ENCODE results near the gene UNC80. TPM values are rescaled to one million over a fixed set of nuclear protein-coding genes. Genes with fewer than 3 reads are reported as not detected.

Gene UNC80
- total RNA-seq, 4 donors from 2014 or later = under 0.01 to 0.17 (median 0.09) TPM

DNA sequence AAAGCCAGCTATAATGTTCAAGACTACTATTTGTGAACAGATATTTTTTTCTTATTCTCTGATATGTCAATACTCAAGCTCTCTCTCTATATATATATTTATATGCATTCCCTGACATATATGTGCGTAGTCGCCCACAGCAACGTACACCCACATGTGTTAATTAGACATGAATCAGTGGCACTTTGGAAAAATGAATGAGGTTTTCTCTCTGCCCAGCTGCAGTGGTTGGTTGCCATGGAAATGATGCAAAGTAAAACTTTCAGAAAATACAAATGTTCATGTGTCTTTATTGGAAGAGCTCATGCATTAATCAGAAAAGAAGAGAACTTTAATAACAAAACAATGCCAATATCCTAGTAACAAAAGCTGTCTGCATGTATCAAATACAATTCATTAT lies 34.7 kb downstream of the UNC80 start:
- DNase-seq (ENCODE audit: extremely low spot score) = no peak
- H3K4me3 ChIP-seq = no peak overlapping the region
- H3K36me3 ChIP-seq = no peaks in the 10 kb centered on the region
- no peaks in the 10 kb centered on the region for H3K27me3 ChIP-seq
- no peaks in the 10 kb centered on the region for H3K9me3 ChIP-seq
- no peak overlapping the region for H3K27ac ChIP-seq (replicated peaks in 1 of 4)
- TF ChIP-seq POLR2AphosphoS5 (IDR thresholded peaks at IDR 0.05) (no peak), EP300 (IDR thresholded peaks at IDR 0.05) (no peak), POLR2A (IDR thresholded peaks at IDR 0.05; ENCODE audit: low read depth) (no peak)
- TF ChIP-seq, protein P1, sequence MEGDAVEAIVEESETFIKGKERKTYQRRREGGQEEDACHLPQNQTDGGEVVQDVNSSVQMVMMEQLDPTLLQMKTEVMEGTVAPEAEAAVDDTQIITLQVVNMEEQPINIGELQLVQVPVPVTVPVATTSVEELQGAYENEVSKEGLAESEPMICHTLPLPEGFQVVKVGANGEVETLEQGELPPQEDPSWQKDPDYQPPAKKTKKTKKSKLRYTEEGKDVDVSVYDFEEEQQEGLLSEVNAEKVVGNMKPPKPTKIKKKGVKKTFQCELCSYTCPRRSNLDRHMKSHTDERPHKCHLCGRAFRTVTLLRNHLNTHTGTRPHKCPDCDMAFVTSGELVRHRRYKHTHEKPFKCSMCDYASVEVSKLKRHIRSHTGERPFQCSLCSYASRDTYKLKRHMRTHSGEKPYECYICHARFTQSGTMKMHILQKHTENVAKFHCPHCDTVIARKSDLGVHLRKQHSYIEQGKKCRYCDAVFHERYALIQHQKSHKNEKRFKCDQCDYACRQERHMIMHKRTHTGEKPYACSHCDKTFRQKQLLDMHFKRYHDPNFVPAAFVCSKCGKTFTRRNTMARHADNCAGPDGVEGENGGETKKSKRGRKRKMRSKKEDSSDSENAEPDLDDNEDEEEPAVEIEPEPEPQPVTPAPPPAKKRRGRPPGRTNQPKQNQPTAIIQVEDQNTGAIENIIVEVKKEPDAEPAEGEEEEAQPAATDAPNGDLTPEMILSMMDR (IDR thresholded peaks at IDR 0.05) = no peak
- no peaks in the 10 kb centered on the region for H3K4me1 ChIP-seq
- intact Hi-C loops (cut with DNase I) = no loop called here
- 50% methylated on average over 3 of the region's 3 CpGs for WGBS

DNA sequence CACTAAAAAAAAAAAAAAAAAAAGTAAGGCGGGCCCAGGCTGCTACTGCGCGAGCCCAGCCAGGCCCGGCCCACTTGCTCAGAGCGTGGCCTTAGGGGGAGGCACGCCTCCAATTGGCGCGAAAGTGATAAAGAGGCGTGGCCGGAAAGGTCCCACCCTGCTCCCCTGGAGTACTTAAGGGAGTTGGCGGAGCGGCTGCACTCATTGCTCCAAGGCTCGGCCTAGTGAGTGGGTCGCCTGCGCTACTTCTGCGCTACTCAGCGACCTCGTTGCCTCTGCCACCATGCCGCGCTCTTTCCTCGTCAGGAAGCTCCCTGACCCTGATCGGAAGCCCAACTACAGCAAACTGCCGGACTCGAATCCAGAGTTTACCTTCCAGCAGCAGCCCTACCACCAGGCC lies 36.9 kb downstream of the UNC80 start:
- H3K4me3 ChIP-seq = no peak overlapping the region
- no peaks in the 10 kb centered on the region for H3K36me3 ChIP-seq
- no peaks in the 10 kb centered on the region for H3K4me1 ChIP-seq
- TF ChIP-seq EP300 (IDR thresholded peaks at IDR 0.05) (no peak), POLR2A (IDR thresholded peaks at IDR 0.05; ENCODE audit: low read depth) (no peak), POLR2AphosphoS5 (IDR thresholded peaks at IDR 0.05) (no peak)
- TF ChIP-seq, protein P1 (IDR thresholded peaks at IDR 0.05) = no peak
- no peak overlapping the region for H3K27ac ChIP-seq (replicated peaks in 1 of 4)
- no peaks in the 10 kb centered on the region for H3K27me3 ChIP-seq
- WGBS = 95% methylated on average over 24 of the region's 24 CpGs
- H3K9me3 ChIP-seq = no peaks in the 10 kb centered on the region
- no peak for DNase-seq (ENCODE audit: extremely low spot score)
- intact Hi-C loops (cut with DNase I) = no loop called here

DNA sequence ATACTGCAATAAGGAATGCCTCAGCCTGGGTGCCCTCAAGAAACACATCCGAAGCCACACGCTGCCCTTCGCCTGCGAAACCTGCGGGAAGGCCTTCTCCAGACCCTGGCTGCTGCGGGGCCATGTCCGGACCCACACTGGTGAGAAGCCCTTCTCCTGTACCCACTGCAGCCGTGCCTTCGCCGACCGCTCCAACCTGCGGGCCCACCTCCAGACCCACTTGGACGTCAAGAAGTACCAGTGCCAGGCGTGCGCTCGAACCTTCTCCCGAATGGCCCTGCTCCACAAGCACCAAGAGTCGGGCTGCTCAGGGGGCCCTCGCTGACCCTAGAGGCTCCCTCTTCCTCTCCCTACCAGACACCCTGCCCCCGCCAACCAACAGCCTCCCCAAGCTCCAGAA lies 37.6 kb downstream of the UNC80 start:
- DNase-seq (ENCODE audit: extremely low spot score) = no peak
- Histone ChIP-seq H3K27ac (replicated peaks in 1 of 4) (no peak overlapping the region), H3K9me3 (no peaks in the 10 kb centered on the region), H3K27me3 (no peaks in the 10 kb centered on the region), H3K4me1 (no peaks in the 10 kb centered on the region), H3K36me3 (no peaks in the 10 kb centered on the region), H3K4me3 (no peak overlapping the region)
- WGBS = 96% methylated on average over 17 of the region's 20 CpGs
- intact Hi-C loops (cut with DNase I) = no loop called here
- TF ChIP-seq, protein P1 (IDR thresholded peaks at IDR 0.05) = no peak
- TF ChIP-seq POLR2AphosphoS5 (IDR thresholded peaks at IDR 0.05) (no peak), POLR2A (IDR thresholded peaks at IDR 0.05; ENCODE audit: low read depth) (no peak), EP300 (IDR thresholded peaks at IDR 0.05) (no peak)

DNA sequence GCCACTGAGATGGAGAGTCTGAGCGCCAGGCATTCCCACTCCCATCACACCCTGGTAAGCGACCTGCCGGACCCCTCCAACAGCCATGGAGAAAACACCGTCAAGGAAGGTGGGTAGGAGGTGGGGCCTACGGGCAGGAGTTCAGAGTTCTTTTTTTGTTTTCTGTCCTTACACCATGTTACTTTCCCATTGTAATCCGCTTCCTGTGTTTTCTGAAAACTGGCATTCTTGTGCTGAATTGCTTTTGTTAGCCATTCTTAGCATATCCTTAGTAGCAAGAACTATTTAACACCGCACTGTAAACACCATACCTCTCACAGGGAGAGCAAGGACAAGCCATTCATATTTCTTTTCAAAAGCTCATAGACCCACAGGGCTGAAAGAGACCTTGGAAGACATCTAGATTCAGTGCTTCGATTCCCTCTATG lies 46.2 kb downstream of the UNC80 start:
- TF ChIP-seq, protein P1 (IDR thresholded peaks at IDR 0.05) = no peak
- TF ChIP-seq POLR2A (IDR thresholded peaks at IDR 0.05; ENCODE audit: low read depth) (no peak), POLR2AphosphoS5 (IDR thresholded peaks at IDR 0.05) (no peak), EP300 (IDR thresholded peaks at IDR 0.05) (no peak)
- Histone ChIP-seq H3K36me3 (no peaks in the 10 kb centered on the region), H3K4me1 (no peaks in the 10 kb centered on the region), H3K27me3 (no peaks in the 10 kb centered on the region), H3K27ac (replicated peaks in 1 of 4) (no peak overlapping the region), H3K9me3 (no peaks in the 10 kb centered on the region), H3K4me3 (no peak overlapping the region)
- DNase-seq (ENCODE audit: extremely low spot score) = no peak
- intact Hi-C loops (cut with DNase I) = no loop called here
- 36% methylated on average over 8 of the region's 8 CpGs for WGBS

DNA sequence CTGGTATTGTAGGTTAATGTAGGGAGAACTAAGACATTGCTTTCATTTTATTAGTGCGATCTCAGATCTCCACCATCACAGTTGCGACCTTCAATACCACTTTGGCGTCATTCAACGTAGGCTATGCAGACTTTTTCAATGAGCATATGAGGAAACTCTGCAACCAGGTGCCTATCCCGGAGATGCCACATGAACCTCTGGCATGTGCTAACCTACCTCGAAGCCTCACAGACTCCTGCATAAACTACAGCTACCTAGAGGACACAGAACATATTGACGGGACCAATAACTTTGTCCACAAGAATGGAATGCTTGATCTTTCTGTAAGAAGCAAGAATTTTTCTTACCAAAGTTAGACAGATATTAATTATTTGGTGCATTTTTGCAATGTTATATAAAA lies 47.3 kb downstream of the UNC80 start:
- no peak overlapping the region for H3K4me3 ChIP-seq
- no peaks in the 10 kb centered on the region for H3K9me3 ChIP-seq
- no peaks in the 10 kb centered on the region for H3K27me3 ChIP-seq
- TF ChIP-seq POLR2AphosphoS5 (IDR thresholded peaks at IDR 0.05) (no peak), EP300 (IDR thresholded peaks at IDR 0.05) (no peak), POLR2A (IDR thresholded peaks at IDR 0.05; ENCODE audit: low read depth) (no peak)
- TF ChIP-seq, protein P1 (IDR thresholded peaks at IDR 0.05) = no peak
- H3K27ac ChIP-seq (replicated peaks in 1 of 4) = no peak overlapping the region
- no peaks in the 10 kb centered on the region for H3K36me3 ChIP-seq
- WGBS = 96% methylated on average over 7 of the region's 7 CpGs
- H3K4me1 ChIP-seq = no peaks in the 10 kb centered on the region
- intact Hi-C loops (cut with DNase I) = no loop called here
- no peak for DNase-seq (ENCODE audit: extremely low spot score)
